ENCODE data around the gene PDZD2.

PDZD2 gene

DNA sequence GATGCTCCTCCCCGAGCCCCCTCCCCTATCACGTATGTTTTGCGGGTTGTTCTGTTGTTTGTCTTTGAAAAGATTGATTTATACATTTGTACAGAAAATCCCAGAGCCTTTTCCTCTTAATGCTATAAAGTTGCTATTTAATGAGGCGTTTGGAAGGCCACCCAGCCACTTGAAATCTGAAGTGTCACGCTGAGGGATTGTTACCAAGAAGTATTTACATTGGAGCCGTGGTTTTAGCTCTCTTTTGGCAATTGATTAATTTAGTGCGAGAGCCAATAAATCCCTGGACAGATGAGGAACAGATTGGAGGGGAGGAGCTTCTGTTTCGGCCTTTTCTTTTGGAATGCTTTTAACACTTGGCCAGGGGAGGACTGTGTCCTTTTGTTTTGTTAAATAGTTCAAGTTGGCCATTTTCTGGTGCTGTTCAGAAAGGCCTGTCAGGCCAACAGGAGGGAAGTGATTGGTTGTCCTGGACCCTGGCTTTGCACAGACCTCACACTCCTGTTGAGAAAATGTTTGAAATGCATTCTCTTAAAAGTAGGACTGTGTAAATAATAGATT lies 250.2 kb downstream of the PDZD2 start:
- no peak for DNase-seq

DNA sequence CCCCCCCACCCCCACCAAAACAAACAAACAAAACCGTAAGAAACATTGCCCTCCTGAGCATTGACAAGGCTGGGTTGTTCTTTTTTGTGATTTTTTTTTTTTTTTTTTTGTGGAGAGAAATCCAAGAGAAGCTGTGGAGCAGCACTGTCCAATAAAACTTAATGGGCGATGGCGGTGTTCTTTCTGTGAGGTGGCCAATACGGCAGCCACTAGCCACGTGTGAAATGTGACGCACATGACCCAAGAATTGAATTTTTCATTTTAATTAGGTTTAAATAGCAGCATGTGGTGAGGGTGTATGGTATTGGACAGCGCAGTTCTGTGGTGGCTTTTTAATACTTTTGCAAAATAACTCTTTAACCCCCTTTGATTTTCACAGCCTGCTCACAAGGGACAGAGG lies 251.1 kb downstream of the PDZD2 start:
- DNase-seq, result no peak

DNA sequence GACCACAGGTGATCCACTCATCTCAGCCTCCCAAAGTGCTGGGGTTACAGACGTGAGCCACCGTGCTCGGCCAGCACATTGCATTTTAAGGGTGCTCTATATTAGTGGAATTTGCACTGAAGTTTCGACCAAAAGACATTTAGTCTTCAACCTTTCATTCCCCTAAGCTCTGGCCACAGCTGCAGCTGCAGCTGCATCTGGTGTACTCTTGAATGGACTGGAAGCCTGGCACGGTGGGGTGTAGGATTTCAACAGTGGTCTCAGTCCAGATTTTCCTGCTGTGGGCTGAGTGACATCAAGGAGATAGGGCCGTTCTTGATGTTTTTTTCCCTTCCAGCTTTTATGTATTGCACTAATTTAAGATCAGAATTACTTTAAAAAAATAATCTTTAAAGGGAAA lies 255.2 kb downstream of the PDZD2 start:
- DNase-seq, result no peak

DNA sequence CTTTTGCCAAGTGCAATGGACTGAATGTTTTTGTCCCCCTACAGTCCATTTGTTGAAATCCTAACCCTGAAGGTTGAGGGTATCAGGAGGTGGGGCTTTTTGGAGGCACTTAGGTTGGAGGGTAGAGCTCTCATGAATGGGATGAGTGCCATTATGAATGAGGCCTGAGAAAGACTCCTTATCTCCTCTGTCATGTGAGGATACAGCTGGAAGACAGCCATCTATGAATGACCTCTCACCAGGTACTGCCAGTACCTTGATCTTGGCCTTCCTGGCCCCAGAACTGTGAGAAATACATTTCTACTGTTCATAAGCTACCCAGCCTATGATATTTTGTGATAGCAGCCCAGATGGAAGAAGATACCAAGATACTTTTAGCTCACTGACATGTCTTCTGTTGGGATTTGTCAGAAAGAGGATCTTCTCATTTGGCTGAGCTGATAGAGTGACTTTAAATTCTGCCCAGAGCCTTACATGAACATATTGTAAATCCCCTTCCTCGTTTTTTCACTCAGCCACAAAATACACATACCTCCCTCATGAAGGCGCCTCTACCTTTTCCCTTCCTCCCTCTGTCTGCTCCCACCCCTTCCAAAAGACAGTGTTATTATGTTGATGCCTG lies 256.4 kb downstream of the PDZD2 start:
- DNase-seq, result no peak

DNA sequence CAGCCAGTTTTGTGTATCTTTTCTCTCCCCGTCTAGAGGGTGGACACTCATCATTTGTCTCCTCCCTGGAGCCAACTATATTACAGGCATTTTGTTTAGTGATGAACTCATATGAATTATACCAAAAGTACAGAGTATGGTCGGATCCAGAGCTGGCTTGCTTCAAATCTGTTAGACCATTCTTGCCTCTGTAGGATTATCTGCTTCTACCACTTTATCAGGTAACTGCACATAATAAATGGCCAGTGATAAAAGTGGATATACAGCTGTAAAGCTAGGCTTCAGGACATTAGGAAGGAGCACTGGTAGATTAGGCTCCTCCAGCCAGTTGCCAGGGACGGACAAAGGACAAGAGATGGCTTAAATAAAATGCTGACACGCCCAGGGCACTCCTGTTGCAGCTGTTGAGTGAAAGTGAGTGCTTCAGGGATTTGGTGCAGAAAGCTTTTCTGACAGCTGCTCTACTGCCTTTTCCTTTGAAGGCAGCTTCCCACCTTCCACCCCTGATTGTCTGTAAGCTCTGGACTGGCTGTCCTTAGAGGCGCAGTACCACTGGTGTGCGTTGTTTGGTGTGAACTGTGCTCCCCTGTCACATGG lies 259.2 kb downstream of the PDZD2 start:
- DNase-seq, result no peak

DNA sequence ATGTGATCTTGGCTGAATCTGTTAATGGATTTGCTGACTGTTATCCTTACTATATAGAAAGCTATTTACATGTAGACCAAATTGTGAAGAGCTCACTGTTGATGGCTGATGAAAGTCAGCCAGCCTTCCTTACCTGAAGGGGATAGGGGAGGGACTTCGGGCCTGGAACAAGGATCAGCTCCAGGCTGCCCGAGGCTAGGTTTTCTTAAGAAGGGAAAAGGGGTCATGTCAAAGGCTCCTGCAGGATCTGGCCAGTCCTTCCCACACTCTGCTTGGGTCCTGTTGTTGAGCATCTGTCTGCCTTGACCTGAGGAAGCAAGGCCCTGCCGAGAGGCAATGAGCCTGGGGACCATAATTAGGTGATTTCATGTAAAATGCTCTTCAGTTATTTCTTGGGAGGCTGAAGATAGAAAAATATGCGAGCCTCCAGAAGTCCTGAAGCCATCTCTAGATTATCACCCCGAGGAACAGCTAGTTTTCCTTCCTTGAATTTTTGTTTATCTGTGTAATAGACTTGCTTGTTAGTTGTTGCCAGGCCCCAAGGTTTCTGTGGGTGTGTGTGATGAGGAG lies 261.4 kb downstream of the PDZD2 start:
- DNase-seq, result no peak

DNA sequence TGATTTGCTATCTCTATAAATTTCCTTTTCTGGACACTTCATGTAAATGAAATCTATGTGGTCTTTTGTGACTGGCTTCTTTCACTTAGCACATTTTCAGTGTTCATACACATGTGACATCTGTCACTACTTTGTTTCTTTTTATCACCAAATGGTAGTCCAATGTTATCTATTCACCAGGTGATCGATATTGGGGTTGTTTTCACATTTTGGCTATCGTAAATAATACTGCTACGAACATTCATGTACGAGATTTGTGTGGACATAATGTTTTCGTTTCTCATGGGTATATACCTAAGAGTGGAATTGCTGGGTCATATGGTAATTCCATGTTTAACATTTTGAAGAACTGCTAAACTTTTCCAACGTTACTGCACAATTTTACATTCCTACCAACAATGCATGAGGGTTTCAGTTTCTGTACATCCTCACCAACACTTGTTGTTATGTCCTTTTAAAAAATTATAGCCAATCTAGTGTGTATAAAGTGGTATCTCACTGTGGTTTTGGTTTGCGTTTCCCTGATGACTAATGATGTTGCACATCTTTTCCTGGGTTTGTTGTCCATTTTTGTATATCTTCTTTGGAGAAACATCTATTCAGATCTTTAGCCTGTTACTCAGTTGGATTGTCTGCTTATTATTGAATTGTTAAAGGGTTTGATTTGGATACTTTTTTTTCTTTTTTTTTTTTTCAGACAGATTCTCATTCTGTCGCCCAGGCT lies 263.0 kb downstream of the PDZD2 start:
- no peak for DNase-seq

DNA sequence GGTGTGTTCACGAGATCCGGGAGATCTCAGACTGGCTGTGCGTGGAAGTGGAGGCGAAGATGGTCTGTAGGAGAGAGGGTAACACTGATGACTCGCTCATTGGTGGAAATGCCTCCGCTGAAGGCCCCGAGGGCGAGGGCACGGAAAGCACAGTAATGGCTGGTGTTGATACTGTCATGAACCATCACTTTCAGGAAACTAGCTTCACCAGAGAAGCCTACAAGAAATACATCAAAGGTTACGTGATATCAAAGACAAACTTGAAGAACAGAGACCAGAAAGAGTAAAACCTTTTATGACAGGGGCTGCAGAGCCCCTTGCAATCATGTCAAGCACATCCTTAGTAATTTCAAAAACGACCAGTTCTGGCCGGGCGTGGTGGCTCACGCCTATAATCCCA lies 269.5 kb downstream of the PDZD2 start:
- no peak for DNase-seq

DNA sequence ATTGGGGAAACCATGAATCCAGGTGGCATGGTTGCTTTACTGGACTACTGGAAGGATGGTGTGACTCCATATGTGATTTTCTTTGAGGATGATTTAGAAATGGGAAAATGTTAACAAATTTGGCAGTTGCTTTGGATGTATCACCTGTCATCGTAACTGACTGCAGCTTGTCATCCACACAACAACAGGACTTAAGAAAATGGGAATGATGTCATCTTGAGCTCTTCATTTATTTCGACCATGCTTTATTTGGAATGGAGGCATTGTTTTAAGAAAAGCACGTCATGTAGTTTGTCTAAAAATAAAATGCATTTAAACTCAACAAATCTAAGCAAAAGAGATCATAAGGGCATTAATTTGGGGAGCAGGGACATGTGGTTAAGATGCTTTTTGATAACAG lies 270.1 kb downstream of the PDZD2 start:
- no peak for DNase-seq

DNA sequence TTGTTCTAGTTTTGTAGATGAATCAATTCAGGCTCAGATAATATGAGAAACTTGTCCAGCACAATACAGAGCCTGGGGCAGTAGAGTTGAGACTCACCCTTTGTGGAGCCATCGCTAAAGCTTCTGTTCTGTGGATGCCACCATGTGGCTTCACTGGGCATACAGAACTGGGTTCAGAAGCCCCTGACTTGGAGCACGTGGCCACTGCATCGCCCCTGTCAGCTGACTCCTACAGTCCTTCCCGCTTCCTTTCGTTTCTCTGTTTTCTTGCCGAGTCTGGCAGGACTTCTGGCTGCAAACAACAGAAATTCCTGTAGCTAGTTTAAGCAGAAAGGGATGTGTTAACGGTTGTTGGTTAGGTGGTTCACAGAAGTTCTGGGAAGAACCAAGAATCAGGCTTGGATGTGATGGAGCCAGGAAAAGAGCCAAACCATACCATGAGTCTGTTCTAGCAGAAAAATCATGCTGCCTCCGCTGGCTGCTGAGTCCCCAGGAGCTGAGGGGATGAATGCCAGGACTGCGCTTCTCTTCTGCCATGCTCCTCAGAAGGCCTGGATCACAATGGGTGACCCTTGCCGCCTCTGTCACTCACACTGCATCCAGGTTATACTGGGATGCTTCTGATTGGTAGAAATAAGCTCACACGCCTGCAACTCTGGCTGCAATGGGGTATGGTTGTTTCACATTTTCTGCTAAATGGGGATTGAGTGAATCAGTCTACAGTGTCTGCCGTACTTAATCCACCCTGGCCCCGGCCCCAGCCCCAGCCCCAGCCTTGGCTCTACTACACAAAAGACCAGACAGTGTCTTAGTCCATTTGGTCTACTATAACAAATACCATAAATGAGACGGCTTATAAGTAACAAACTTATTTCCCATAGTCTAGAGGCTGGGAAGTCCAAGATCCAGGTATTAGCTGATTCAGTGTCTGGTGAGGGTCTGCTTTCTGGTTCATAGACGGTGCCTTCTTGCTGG lies 272.6 kb downstream of the PDZD2 start:
- DNase-seq, result no peak

DNA sequence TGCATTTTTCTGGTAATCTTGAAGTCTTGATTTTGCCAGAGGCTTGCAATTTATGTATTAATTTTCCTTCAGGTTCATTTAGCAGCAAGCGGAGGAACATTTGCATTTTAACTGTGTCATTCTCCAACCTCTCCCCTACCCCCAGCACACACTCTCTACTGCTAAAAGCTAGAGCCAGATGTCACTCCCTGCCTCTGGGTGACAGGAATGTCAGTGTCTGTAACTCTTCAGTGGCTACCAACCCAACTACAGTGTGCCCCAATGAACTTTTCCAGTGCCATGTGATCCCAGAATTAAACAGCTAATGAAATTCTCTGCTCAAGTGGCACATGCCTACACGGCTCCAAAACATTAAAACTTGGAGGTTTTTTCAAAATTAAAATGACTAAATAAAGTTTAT lies 274.9 kb downstream of the PDZD2 start:
- no peak for DNase-seq

DNA sequence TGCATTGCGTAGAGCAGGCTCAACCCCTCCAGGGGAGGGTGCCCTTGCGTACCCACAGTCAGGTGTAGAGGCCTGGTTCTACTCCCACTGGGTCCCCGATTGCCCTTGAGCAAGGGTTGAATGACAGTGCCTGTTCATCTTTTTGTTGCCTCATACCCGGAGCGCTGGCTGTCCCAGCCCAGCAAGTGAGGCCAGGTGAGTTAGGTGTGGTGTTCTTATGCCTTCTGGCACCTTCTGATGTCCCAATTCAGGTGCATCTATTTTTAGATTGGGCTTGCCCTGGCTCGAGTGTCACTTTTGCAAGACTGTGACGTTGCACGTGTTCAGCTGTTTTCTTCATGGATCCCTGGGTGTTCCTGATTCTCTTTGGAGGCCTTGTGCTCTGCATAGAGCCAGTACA lies 277.4 kb downstream of the PDZD2 start:
- no peak for DNase-seq

DNA sequence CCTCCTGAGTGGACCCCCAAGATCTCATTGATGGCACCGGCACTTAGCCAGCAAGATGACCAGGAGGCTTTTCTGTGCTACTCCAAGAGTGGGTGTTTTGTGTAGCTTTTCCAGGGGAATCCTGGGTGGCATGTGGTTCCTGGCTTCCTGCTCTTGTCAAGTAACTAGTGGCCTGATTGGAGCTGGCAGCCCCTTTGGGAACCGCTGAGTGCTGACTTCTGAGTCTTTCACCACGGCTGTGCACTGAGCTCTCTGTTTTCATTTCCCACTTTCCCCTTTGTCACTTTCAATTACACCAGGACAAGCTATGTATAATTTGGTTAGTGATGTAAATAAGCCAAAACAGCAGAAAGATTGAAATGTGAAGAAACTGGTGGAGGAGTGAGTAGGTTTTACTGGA lies 279.8 kb downstream of the PDZD2 start:
- DNase-seq, result no peak

DNA sequence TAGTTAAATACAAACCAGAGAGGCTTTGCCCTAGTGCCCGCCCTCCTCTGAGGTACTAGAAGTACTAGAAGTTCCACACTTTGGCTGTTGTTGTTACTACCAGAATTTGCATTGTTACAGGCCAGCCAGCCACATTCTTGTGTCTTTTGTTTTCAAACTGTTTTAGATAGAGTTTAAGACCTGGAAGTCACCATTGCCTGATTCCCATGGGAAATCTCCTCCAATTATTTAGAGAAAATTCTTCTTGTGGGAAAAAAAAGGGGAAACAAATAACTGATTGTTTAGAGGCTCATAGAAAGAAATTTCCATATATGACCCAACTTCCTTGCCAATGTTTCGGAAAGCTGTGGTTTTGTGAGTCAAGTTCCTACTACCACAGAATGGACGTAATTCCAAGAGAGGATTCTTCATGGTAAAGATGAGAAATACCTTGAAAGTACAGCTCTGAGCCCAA lies 282.9 kb downstream of the PDZD2 start:
- no peak for DNase-seq

DNA sequence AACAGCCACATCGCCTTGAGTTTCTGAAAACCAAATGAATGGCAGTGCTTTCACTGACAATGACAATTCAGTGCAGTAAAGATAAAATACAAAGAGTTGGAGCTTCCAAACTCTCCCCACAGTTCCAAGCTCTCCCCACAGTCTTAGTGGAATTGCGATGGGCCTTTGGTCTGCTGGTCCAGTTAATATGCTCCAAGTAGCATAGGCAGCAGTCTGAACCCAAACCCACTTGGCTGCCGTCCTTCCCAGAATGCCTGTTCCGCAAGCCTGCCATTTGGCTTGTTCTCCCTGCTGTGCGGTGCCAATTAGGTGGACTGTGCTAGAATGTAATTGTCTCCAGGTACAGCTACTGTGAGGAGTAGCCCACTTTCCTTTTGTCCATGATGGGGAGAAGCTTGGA lies 285.1 kb downstream of the PDZD2 start:
- no peak for DNase-seq

DNA sequence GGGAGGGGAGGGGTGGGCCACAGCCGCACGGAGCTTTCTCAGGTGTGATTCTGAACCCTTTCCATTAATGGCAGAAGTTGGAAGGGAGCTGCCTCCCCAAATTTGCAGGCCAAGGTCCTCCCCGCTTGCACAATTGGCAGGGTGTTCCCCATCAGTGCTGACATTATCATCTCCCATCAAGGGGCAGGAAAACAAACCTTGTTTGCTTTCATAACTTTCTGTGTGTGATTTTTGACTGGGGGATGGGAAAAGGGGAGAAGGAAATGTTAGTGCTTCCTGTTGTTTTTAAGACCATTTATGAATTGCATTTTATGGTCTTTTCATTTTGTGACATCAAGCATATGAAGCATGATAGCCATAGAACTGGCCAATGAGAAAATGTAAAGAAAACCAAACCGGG lies 292.9 kb downstream of the PDZD2 start:
- DNase-seq, result no peak

DNA sequence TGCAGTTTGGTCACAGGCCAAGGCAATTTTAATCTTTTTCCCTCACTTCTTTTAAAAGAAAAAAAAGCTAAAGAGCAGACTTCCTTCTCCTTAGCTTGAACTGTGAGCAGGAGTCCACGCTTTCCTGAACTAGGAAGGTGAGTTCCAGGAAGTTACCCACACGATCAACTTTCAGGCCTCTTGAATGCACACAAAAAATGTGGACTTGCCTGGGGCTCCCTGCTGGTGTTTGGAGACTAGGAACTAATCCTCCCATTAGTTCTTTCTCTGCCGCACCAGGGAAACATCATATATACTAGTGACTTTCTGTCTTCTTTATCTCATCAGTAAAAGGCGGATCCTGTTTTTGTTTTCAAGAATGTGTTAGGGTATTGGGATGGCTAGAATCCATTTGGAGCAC lies 295.2 kb downstream of the PDZD2 start:
- DNase-seq, result no peak

DNA sequence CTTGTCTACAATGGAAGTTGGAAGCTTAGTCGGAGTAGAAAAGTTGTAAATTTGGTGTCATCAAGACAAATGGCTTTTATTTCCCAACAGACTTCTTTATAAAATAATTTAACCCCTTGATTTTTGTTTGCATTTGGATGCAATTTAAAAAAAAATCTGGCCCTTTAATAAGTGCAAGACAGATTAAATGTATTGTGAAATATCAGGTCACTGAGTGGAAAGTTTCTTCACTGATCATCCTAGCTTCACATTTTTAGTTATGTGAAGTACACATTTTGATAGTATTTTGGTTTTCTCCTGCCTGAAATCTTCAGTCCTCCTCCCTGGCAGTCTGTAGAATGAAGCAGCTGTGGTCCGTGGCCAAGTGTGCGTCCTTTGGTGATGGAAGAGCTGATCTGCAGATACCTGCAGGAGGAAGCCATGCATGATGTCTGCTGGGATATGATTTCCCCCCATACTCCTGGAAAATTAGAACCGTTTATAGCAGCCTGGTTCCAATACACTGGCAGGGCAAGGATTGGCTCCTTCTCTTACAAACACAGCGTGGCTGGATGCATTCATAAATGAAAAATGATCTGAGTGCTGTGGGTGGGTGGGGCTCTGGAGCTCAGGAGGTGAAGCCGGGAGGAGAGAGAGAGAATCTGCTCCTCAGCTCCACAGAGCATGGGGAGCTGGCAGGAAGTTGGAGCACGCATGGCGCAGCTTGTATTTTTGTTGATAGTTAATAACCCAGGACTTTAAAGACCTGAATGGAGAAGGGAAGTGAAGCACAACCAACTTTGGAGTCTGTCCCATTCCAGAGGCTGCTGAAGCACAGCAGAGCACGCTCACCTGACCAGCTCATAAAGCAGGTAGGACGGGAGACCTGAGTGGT lies 296.8 kb downstream of the PDZD2 start:
- DNase-seq, result no peak

DNA sequence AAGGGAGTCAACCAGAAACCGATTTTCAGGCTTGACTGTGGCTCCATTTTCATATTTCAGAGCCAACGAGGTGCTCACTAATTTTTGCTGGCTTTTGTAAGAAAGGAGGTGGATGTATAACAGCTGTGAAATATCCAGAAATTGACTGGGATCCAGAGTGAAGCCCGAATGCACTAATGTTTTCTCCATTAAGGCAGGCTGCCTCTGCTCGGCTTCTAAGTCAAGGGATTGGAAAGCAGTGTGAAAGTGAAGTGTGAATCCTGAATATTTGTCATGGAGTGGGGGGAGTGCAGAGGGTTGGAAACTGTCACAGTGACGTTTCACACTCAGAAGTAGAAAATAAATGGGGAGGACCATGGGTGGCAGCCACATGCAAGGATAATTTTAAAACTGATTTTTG lies 297.8 kb downstream of the PDZD2 start:
- no peak for DNase-seq

DNA sequence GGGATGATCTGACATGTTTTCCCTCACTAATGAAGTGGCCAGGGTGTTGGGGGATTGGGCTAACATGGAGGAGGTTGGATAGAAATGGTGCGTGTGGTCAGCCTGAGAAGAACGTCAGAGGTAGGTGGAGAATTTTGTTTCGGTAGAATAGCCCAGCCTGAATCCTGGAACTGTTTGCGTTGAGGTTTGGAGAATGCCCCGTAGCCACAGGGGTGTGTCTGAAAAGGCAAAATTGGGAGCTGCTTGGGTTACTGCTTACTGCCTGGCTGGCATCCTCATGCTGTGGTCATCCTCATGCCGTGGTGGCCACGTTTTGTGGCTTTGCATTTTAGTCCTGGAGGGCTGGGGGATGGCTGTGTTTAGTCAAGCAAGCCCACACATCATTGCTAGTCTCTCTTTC lies 298.3 kb downstream of the PDZD2 start:
- DNase-seq, result no peak

DNA sequence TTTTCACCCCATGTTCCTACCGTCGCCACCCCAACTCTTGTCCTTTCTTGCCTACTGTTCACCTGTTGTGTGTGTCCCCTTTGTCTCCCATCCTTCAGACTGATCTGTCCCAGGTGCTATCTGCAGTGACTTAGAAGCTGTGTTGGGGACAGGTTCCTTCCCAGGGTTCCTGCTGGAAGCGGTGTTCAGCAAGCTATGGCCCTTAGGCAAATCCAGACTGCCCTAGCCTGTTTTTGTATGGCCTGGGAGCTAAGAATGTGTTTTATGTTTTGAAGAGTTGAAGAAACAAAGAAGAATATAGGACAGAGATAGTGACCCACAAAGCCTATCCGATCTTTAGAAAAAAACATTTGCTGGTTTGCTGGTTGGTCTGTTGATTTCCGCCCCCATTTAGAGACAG lies 298.8 kb downstream of the PDZD2 start:
- no peak for DNase-seq

DNA sequence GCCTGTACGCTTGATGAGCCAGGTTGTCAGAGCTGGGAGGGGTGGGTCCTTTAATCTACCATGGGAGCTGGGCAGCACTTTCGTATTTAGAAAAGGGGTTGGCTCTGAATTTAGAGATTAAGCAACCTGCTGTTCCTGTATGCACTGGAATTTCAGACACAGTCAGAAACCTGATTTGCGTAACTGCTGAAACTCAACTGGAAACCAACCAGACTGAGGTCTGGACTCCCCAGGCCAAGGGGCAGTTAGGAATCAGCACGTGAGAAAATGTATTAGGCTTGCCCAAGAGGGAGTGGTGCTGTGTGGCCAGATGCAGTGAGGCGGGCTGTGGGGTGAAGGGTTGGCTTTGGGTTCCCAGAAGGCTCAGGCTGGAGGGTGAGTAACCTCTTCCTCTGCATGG lies 300.2 kb downstream of the PDZD2 start:
- no peak for DNase-seq
